ENCODE results near the gene A2ML1.
"Not testable (repeated sequence)": the region's sequence is repeated elsewhere in the genome, so short reads cannot be mapped to it uniquely, and the experiment has no call there.

Gene A2ML1

GRCh38 chr12:8817856-8818255 is 4.6 kb upstream of the A2ML1 start:
- DNase-seq (ENCODE audit: low read depth in 2 of 2): no peak

- DNase-seq (ENCODE audit: low read depth in 2 of 2): no peak
Observed at GRCh38 chr12:8818526-8818925, 3.9 kb upstream of the A2ML1 start.

- no peak for DNase-seq (ENCODE audit: low read depth in 2 of 2)
Observed at GRCh38 chr12:8819666-8819980, 2.8 kb upstream of the A2ML1 start.

GRCh38 chr12:8820676-8821407 is 1.6 kb upstream of the A2ML1 start:
- not testable (repeated sequence) for DNase-seq (ENCODE audit: low read depth in 2 of 2)

- no peak for DNase-seq (ENCODE audit: low read depth in 2 of 2)
Observed at GRCh38 chr12:8821591-8821990, 830 bp upstream of the A2ML1 start.

- no peak for DNase-seq (ENCODE audit: low read depth in 2 of 2)
Observed at GRCh38 chr12:8823565-8824300, 1.3 kb downstream of the A2ML1 start.

GRCh38 chr12:8827551-8828256 is 5.3 kb downstream of the A2ML1 start:
- DNase-seq (ENCODE audit: low read depth in 2 of 2): no peak

GRCh38 chr12:8828257-8829124 is 6.1 kb downstream of the A2ML1 start:
- no peak for DNase-seq (ENCODE audit: low read depth in 2 of 2)

- DNase-seq (ENCODE audit: low read depth in 2 of 2): no peak
Observed at GRCh38 chr12:8829125-8829518, 6.7 kb downstream of the A2ML1 start.

- DNase-seq (ENCODE audit: low read depth in 2 of 2): no peak
Observed at GRCh38 chr12:8829621-8830020, 7.2 kb downstream of the A2ML1 start.

GRCh38 chr12:8831116-8831515 is 8.7 kb downstream of the A2ML1 start:
- no peak for DNase-seq (ENCODE audit: low read depth in 2 of 2)

- no peak for DNase-seq (ENCODE audit: low read depth in 2 of 2)
Observed at GRCh38 chr12:8832500-8832899, 10.1 kb downstream of the A2ML1 start.

GRCh38 chr12:8834230-8834629 is 11.8 kb downstream of the A2ML1 start:
- no peak for DNase-seq (ENCODE audit: low read depth in 2 of 2)

- DNase-seq (ENCODE audit: low read depth in 2 of 2): no peak
Observed at GRCh38 chr12:8837291-8837690, 14.9 kb downstream of the A2ML1 start.

GRCh38 chr12:8840321-8840720 is 17.9 kb downstream of the A2ML1 start:
- DNase-seq (ENCODE audit: low read depth in 2 of 2): no peak

- no peak for DNase-seq (ENCODE audit: low read depth in 2 of 2)
Observed at GRCh38 chr12:8840938-8841633, 18.7 kb downstream of the A2ML1 start.

GRCh38 chr12:8841778-8842177 is 19.4 kb downstream of the A2ML1 start:
- DNase-seq (ENCODE audit: low read depth in 2 of 2): no peak

GRCh38 chr12:8844665-8845064 is 22.2 kb downstream of the A2ML1 start:
- no peak for DNase-seq (ENCODE audit: low read depth in 2 of 2)

- no peak for DNase-seq (ENCODE audit: low read depth in 2 of 2)
Observed at GRCh38 chr12:8846305-8846704, 23.9 kb downstream of the A2ML1 start.

GRCh38 chr12:8847435-8847834 is 25.0 kb downstream of the A2ML1 start:
- DNase-seq (ENCODE audit: low read depth in 2 of 2): no peak

- no peak for DNase-seq (ENCODE audit: low read depth in 2 of 2)
Observed at GRCh38 chr12:8849876-8850275, 27.5 kb downstream of the A2ML1 start.
